Stomach (tissue), 4 donors: Measurements from ENCODE around the gene TYW3.

Experiments
- EP300 ChIP-seq: sonication (generic); formaldehyde crosslinking; IDR thresholded peaks from one replicate; pipeline ENCODE4 v1.6.1; 2017; ENCODE audit warnings: antibody characterized with exemption
- POLR2A ChIP-seq, 4 donors: fragments of 450-650 bp; IDR thresholded peaks; one replicate each; pipeline ENCODE4 v1.6.1; 2016; ENCODE audit warnings: antibody characterized with exemption in 4 of 4, control low read depth in 2 of 4, mild to moderate bottlenecking in 1 of 4, moderate library complexity in 1 of 4
- POLR2AphosphoS5 ChIP-seq, 3 donors: sonication (generic); formaldehyde crosslinking; IDR thresholded peaks; one replicate each; pipeline ENCODE4 v1.6.1; 2016; ENCODE audit warnings: antibody characterized with exemption in 3 of 3
- TF ChIP-seq, protein P1 (sequence below), 7 experiments: fragments of 450-650 bp in 4 of 7; fragments of 200-600 bp in 3 of 7; sonication (generic) in 3 of 7; IDR thresholded peaks; one replicate each; pipeline ENCODE4 v1.5.1; 2016 to 2019; ENCODE audit warnings: antibody characterized with exemption in 7 of 7, control low read depth in 2 of 7, mild to moderate bottlenecking in 1 of 7

DNA sequence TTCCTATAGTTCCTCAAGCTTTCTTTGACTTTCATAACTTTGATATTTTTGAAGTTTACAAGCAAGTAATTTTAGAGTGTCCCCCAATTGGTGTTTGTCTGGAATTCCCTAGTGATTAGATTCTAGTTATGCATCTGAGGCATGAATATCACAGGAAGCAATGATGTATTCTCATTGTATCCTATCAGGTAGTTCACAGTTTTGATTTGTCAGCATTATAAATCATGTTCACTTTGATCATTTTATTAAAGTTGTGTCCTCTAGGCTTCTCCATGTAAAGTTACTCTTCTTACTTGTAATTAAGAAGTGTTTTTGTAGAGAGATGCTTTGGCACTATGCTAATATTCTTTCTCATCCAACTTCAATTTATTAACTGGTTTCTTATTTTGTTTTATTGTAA, 53.0 kb downstream of the TYW3 start:
- TF ChIP-seq POLR2AphosphoS5 (IDR thresholded peaks at IDR 0.05) (no peak), EP300 (no peak), POLR2A (IDR thresholded peaks at IDR 0.05) (no peak)
- TF ChIP-seq, protein P1, sequence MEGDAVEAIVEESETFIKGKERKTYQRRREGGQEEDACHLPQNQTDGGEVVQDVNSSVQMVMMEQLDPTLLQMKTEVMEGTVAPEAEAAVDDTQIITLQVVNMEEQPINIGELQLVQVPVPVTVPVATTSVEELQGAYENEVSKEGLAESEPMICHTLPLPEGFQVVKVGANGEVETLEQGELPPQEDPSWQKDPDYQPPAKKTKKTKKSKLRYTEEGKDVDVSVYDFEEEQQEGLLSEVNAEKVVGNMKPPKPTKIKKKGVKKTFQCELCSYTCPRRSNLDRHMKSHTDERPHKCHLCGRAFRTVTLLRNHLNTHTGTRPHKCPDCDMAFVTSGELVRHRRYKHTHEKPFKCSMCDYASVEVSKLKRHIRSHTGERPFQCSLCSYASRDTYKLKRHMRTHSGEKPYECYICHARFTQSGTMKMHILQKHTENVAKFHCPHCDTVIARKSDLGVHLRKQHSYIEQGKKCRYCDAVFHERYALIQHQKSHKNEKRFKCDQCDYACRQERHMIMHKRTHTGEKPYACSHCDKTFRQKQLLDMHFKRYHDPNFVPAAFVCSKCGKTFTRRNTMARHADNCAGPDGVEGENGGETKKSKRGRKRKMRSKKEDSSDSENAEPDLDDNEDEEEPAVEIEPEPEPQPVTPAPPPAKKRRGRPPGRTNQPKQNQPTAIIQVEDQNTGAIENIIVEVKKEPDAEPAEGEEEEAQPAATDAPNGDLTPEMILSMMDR (IDR thresholded peaks at IDR 0.05) = no peak
